A673 (cell line): ENCODE measurements around the gene COL4A2.

Experiments
- CTCF ChIP-seq: fragments of 300-800, 200-600 bp; sonication (generic); conservative IDR thresholded peaks from 2 replicates; pipeline ENCODE4 v1.5.1; 2017; ENCODE audit warnings: low read depth, mild to moderate bottlenecking, antibody characterized with exemption, low read length, moderate library complexity, mixed read lengths
- EZH2 ChIP-seq: fragments of 200-600 bp; sonication (generic); IDR thresholded peaks from 2 replicates; pipeline ENCODE4 v1.6.1; 2017; ENCODE audit warnings: borderline replicate concordance, low read depth, mild to moderate bottlenecking, mixed read lengths, antibody characterized with exemption, low read length; ENCODE audit not compliant: poor library complexity, severe bottlenecking

GRCh38 chr13:110363010-110363409 lies 55.9 kb downstream of the COL4A2 start:
- peak; percentile 54 for TF ChIP-seq CTCF
- TF ChIP-seq EZH2, result no peak
